ENCODE measurements around the gene PIK3CD. TPM values are rescaled to one million over a fixed set of nuclear protein-coding genes. Genes with fewer than 3 reads are reported as not detected.

The PIK3CD gene
- total and polyA plus RNA-seq, 4 donors, result 1.8 to 11.3 (median 3.4) TPM

DNA sequence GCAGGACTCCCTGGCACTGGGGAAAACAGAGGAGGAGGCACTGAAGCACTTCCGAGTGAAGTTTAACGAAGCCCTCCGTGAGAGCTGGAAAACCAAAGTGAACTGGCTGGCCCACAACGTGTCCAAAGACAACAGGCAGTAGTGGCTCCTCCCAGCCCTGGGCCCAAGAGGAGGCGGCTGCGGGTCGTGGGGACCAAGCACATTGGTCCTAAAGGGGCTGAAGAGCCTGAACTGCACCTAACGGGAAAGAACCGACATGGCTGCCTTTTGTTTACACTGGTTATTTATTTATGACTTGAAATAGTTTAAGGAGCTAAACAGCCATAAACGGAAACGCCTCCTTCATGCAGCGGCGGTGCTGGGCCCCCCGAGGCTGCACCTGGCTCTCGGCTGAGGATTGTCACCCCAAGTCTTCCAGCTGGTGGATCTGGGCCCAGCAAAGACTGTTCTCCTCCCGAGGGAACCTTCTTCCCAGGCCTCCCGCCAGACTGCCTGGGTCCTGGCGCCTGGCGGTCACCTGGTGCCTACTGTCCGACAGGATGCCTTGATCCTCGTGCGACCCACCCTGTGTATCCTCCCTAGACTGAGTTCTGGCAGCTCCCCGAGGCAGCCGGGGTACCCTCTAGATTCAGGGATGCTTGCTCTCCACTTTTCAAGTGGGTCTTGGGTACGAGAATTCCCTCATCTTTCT is 75.5 kb downstream of the PIK3CD start:
- no peak for DNase-seq (ENCODE audit: low spot score)
- H3K27ac ChIP-seq (ENCODE audit: low read depth in 1 of 2, low read length in 2 of 2), result no peak overlapping the region
- no peaks in the 10 kb centered on the region for H3K27me3 ChIP-seq (ENCODE audit: control insufficient read depth in 4 of 4, insufficient read depth in 4 of 4, low read length in 3 of 4)
- no peaks in the 10 kb centered on the region for H3K9me3 ChIP-seq (ENCODE audit: control insufficient read depth in 4 of 4, low read length in 3 of 4)
- TF ChIP-seq TAF1 (conservative IDR thresholded peaks at IDR 0.05), result no peak
- TF ChIP-seq EGR1 (IDR thresholded peaks at IDR 0.05; ENCODE audit: low read depth in 2 of 2), result no peak
- no peak for TF ChIP-seq GABPA (IDR thresholded peaks at IDR 0.05 in 1 of 2, conservative IDR thresholded peaks at IDR 0.05 in 1 of 2)
- H3K4me1 ChIP-seq (ENCODE audit: control insufficient read depth in 4 of 4, insufficient read depth in 4 of 4, low read length in 3 of 4), result peaks cover 0 to 5% (median 1%) of the 10 kb centered on the region in 4 donors
- H3K36me3 ChIP-seq (ENCODE audit: control insufficient read depth in 4 of 4, insufficient read depth in 3 of 4, low read depth in 1 of 4, low read length in 3 of 4), result peaks cover 0 to 19% (median 4%) of the 10 kb centered on the region in 4 donors
- H3K4me3 ChIP-seq (ENCODE audit: low read depth in 1 of 3, low read length in 3 of 3), result no peak overlapping the region
- 79% methylated on average over 25 of the region's 25 CpGs for WGBS
- H3K9ac ChIP-seq (ENCODE audit: low read depth in 1 of 2, low read length in 2 of 2), result no peak overlapping the region

- Histone ChIP-seq H3K4me1 (ENCODE audit: control insufficient read depth in 4 of 4, insufficient read depth in 4 of 4, low read length in 3 of 4) (peaks cover 0 to 5% (median 1%) of the 10 kb centered on the region in 4 donors), H3K27ac (ENCODE audit: low read depth in 1 of 2, low read length in 2 of 2) (no peak overlapping the region), H3K9ac (ENCODE audit: low read depth in 1 of 2, low read length in 2 of 2) (no peak overlapping the region), H3K36me3 (ENCODE audit: control insufficient read depth in 4 of 4, insufficient read depth in 3 of 4, low read depth in 1 of 4, low read length in 3 of 4) (peaks cover 0 to 15% (median 3%) of the 10 kb centered on the region in 4 donors), H3K9me3 (ENCODE audit: control insufficient read depth in 4 of 4, low read length in 3 of 4) (no peaks in the 10 kb centered on the region), H3K27me3 (ENCODE audit: control insufficient read depth in 4 of 4, insufficient read depth in 4 of 4, low read length in 3 of 4) (no peaks in the 10 kb centered on the region), H3K4me3 (ENCODE audit: low read depth in 1 of 3, low read length in 3 of 3) (no peak overlapping the region)
- DNase-seq (ENCODE audit: low spot score), result no peak
- TF ChIP-seq RAD21 (IDR thresholded peaks at IDR 0.05) (no peak), CTCF (IDR thresholded peaks at IDR 0.05; ENCODE audit: low read depth, low read length, missing input control) (no peak), YY1 (IDR thresholded peaks at IDR 0.05) (no peak), FOXA1 (IDR thresholded peaks at IDR 0.05) (no peak), ZBTB33 (IDR thresholded peaks at IDR 0.05) (no peak), EGR1 (IDR thresholded peaks at IDR 0.05; ENCODE audit: low read depth in 2 of 2) (no peak), GABPA (IDR thresholded peaks at IDR 0.05 in 1 of 2, conservative IDR thresholded peaks at IDR 0.05 in 1 of 2) (no peak), HNF4A (conservative IDR thresholded peaks at IDR 0.05) (no peak), HNF4G (IDR thresholded peaks at IDR 0.05) (no peak), NR2F2 (IDR thresholded peaks at IDR 0.05) (no peak), SP1 (IDR thresholded peaks at IDR 0.05) (no peak), TAF1 (conservative IDR thresholded peaks at IDR 0.05) (no peak), FOXA2 (IDR thresholded peaks at IDR 0.05) (no peak), RXRA (IDR thresholded peaks at IDR 0.05) (no peak), JUND (IDR thresholded peaks at IDR 0.05) (no peak)
- TF ChIP-seq, protein P1, sequence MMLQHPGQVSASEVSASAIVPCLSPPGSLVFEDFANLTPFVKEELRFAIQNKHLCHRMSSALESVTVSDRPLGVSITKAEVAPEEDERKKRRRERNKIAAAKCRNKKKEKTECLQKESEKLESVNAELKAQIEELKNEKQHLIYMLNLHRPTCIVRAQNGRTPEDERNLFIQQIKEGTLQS (IDR thresholded peaks at IDR 0.05), result no peak
- TF ChIP-seq, protein P2, sequence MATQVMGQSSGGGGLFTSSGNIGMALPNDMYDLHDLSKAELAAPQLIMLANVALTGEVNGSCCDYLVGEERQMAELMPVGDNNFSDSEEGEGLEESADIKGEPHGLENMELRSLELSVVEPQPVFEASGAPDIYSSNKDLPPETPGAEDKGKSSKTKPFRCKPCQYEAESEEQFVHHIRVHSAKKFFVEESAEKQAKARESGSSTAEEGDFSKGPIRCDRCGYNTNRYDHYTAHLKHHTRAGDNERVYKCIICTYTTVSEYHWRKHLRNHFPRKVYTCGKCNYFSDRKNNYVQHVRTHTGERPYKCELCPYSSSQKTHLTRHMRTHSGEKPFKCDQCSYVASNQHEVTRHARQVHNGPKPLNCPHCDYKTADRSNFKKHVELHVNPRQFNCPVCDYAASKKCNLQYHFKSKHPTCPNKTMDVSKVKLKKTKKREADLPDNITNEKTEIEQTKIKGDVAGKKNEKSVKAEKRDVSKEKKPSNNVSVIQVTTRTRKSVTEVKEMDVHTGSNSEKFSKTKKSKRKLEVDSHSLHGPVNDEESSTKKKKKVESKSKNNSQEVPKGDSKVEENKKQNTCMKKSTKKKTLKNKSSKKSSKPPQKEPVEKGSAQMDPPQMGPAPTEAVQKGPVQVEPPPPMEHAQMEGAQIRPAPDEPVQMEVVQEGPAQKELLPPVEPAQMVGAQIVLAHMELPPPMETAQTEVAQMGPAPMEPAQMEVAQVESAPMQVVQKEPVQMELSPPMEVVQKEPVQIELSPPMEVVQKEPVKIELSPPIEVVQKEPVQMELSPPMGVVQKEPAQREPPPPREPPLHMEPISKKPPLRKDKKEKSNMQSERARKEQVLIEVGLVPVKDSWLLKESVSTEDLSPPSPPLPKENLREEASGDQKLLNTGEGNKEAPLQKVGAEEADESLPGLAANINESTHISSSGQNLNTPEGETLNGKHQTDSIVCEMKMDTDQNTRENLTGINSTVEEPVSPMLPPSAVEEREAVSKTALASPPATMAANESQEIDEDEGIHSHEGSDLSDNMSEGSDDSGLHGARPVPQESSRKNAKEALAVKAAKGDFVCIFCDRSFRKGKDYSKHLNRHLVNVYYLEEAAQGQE (IDR thresholded peaks at IDR 0.05), result no peak
- TF ChIP-seq, protein P3, sequence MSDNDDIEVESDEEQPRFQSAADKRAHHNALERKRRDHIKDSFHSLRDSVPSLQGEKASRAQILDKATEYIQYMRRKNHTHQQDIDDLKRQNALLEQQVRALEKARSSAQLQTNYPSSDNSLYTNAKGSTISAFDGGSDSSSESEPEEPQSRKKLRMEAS (IDR thresholded peaks at IDR 0.05), result no peak
- 87% methylated on average over 33 of the region's 33 CpGs for WGBS
These were observed 77.1 kb downstream of the PIK3CD start for GRCh38 chr1:9728451-9729295.

Data from liver (tissue), 9 donors.